AG04450 (cell line): ENCODE measurements around the gene EEF1AKMT1. TPM values are rescaled to one million over a fixed set of nuclear protein-coding genes. Genes with fewer than 3 reads are reported as not detected.
A peak's percentile ranks its signal among the peaks of the same experiment; 100 is the strongest.

Source experiments
- CTCF ChIA-PET: fragments of 300-600, 350-600 bp; formaldehyde crosslinking; extraction: SDS; loops from one replicate; lab custom pipeline; 2022; ENCODE audit warnings: antibody characterized with exemption, inconsistent platforms; lab: Charles Lee
- POLR2A ChIA-PET: fragments of 350-600 bp; formaldehyde crosslinking; extraction: SDS; loops from one replicate; lab custom pipeline; 2021; ENCODE audit warnings: antibody characterized with exemption, inconsistent platforms; lab: Yijun Ruan, JAX
- DNase-seq: peaks from one replicate; pipeline ENCODE4 v3.0.0-alpha.2; 2011; ENCODE audit warnings: low read depth, low spot score
- H3K27ac ChIP-seq: one replicate; pipeline ENCODE4 v1.5.1; 2012; ENCODE audit warnings: low read depth, low read length, control low read depth
- H3K27me3 ChIP-seq: one replicate; pipeline ENCODE4 v1.6.0; 2012; ENCODE audit warnings: low read length; ENCODE audit not compliant: control insufficient read depth, insufficient read depth
- H3K4me3 ChIP-seq: 2 replicates; pipeline ENCODE4 v1.5.1; 2011; ENCODE audit warnings: mild to moderate bottlenecking, low read depth, low read length, control low read depth
- H3K9me3 ChIP-seq: 2 replicates; pipeline ENCODE4 v1.5.1; 2012; ENCODE audit warnings: low read length; ENCODE audit not compliant: control insufficient read depth, insufficient read depth
- polyA plus RNA-seq: library from polyadenylated mRNA; depleted of rRNA; stranded (reverse); fragments of >200 nt; gene quantifications from 2 replicates; pipeline ENCODE4 v1.2.3, GENCODE V29; 2011
- TF ChIP-seq, protein P1 (sequence below): IDR thresholded peaks from 2 replicates; pipeline ENCODE4 v1.5.1; 2011; ENCODE audit warnings: low read depth, low read length, control low read depth, inconsistent platforms

The EEF1AKMT1 gene
- polyA plus RNA-seq, 1 experiment: 19.5 TPM

- Histone ChIP-seq H3K9me3 (no peaks in the 10 kb centered on the region), H3K27me3 (peaks cover 8% of the 10 kb centered on the region), H3K27ac (no peak overlapping the region), H3K4me3 (no peak overlapping the region)
- CTCF ChIA-PET: interaction anchor here (0.6 to 8.1 kb wide), 5 partner anchors 100 to 533 kb away, joined by 3 to 94 read pairs (median 5); no protein-coding TSS in a partner anchor
- no peak for DNase-seq
- TF ChIP-seq, protein P1, sequence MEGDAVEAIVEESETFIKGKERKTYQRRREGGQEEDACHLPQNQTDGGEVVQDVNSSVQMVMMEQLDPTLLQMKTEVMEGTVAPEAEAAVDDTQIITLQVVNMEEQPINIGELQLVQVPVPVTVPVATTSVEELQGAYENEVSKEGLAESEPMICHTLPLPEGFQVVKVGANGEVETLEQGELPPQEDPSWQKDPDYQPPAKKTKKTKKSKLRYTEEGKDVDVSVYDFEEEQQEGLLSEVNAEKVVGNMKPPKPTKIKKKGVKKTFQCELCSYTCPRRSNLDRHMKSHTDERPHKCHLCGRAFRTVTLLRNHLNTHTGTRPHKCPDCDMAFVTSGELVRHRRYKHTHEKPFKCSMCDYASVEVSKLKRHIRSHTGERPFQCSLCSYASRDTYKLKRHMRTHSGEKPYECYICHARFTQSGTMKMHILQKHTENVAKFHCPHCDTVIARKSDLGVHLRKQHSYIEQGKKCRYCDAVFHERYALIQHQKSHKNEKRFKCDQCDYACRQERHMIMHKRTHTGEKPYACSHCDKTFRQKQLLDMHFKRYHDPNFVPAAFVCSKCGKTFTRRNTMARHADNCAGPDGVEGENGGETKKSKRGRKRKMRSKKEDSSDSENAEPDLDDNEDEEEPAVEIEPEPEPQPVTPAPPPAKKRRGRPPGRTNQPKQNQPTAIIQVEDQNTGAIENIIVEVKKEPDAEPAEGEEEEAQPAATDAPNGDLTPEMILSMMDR: no peak
- POLR2A ChIA-PET: no interaction called here
Observed at GRCh38 chr13:20715330-20715712, 58.4 kb downstream of the EEF1AKMT1 start.

GRCh38 chr13:20714563-20715329 is 59.0 kb downstream of the EEF1AKMT1 start:
- DNase-seq: peak; percentile 24
- H3K4me3 ChIP-seq: peak overlapping the region; percentile 21; the same call in 1 of the 2 replicates
- TF ChIP-seq, protein P1: no peak
- POLR2A ChIA-PET: no interaction called here
- peaks cover 4% of the 10 kb centered on the region for H3K27me3 ChIP-seq
- no peaks in the 10 kb centered on the region for H3K9me3 ChIP-seq
- CTCF ChIA-PET: interaction anchor here (0.5 to 8.1 kb wide), 10 partner anchors 11 to 581 kb away, joined by 3 to 94 read pairs (median 4); partner anchors contain the start of gene IL17D
- H3K27ac ChIP-seq: peak overlapping the region; percentile 52

GRCh38 chr13:20714161-20714560 is 59.6 kb downstream of the EEF1AKMT1 start:
- H3K4me3 ChIP-seq: no peak overlapping the region

GRCh38 chr13:20713751-20714150 is 60.0 kb downstream of the EEF1AKMT1 start:
- Histone ChIP-seq H3K4me3 (no peak overlapping the region), H3K9me3 (no peaks in the 10 kb centered on the region), H3K27ac (peak overlapping the region; percentile 12), H3K27me3 (peaks cover 2% of the 10 kb centered on the region)
- no peak for DNase-seq
- TF ChIP-seq, protein P1: no peak
- POLR2A ChIA-PET: no interaction called here
- CTCF ChIA-PET: interaction anchor here (0.6 to 8.1 kb wide), 10 partner anchors 10 to 582 kb away, joined by 3 to 94 read pairs (median 4); partner anchors contain the start of gene IL17D

More at GRCh38 chr13:20714161-20714560, 59.6 kb downstream of the EEF1AKMT1 start:
- TF ChIP-seq, protein P1: no peak
- ChIA-PET CTCF (interaction anchor here (0.5 to 8.1 kb wide), 8 partner anchors 10 to 582 kb away, joined by 3 to 94 read pairs (median 4); partner anchors contain the start of gene IL17D), POLR2A (no interaction called here)
- no peak for DNase-seq
- Histone ChIP-seq H3K27me3 (peaks cover 2% of the 10 kb centered on the region), H3K9me3 (no peaks in the 10 kb centered on the region), H3K27ac (peak overlapping the region; percentile 52)

DNA sequence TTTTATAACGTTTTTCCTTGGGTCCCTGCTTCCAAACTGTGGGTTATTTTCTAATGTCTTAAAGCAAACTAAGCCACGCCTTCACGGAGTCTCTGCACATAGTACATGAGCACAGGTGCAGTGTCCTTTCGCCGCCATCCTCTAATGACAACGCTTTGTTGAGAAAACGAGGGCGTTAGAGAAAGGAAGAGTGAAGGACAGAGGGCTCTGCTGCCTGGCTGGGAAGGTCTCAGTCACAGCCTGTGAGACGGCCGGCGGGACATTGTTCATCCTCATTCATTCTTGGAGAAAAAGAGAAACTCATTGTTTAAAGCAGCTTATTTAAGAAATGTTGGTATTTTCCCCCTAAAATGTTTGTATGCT is 60.8 kb downstream of the EEF1AKMT1 start:
- no peak overlapping the region for H3K27ac ChIP-seq
- H3K4me3 ChIP-seq: no peak overlapping the region; the same call in 1 of the 2 replicates
- peaks cover 2% of the 10 kb centered on the region for H3K27me3 ChIP-seq
- ChIA-PET POLR2A (interaction anchor here (0.7 kb wide), 1 partner anchor 311 kb away, joined by 5 read pairs; no protein-coding TSS in a partner anchor), CTCF (interaction anchor here (0.6 to 8.1 kb wide), 11 partner anchors 10 to 765 kb away, joined by 3 to 94 read pairs (median 3); no protein-coding TSS in a partner anchor)
- DNase-seq: no peak
- no peaks in the 10 kb centered on the region for H3K9me3 ChIP-seq
- TF ChIP-seq, protein P1: no peak
